H1 (cell line): ENCODE results near the gene ENTREP1. TPM values are rescaled to one million over a fixed set of nuclear protein-coding genes. Genes with fewer than 3 reads are reported as not detected.

Experiments used
- KDM1A ChIP-seq: fragments of 200-600, 300-600 bp; sonication (generic); IDR thresholded peaks from 2 replicates; pipeline ENCODE4 v1.7.1; 2016; ENCODE audit warnings: mild to moderate bottlenecking, low read length, borderline replicate concordance
- NANOG ChIP-seq: IDR thresholded peaks from 2 replicates; pipeline ENCODE4 v1.6.1; 2011; ENCODE audit warnings: low read length, low read depth, mild to moderate bottlenecking, inconsistent platforms; ENCODE audit not compliant: insufficient read depth, poor library complexity, severe bottlenecking
- SP2 ChIP-seq: IDR thresholded peaks from 2 replicates; pipeline ENCODE4 v1.6.1; 2012; ENCODE audit warnings: mild to moderate bottlenecking, low read length, inconsistent platforms
- polyA plus RNA-seq, 7 experiments: library from polyadenylated mRNA; depleted of rRNA in 3 of 7; stranded (reverse) in 5 of 7; unstranded in 2 of 7; fragments of >200 nt in 5 of 7; fragments of 200-250 nt in 2 of 7; gene quantifications; 1 replicate in 5 of 7; 2 replicates in 1 of 7; 4 replicates in 1 of 7; pipeline versions ENCODE4 v1.2.1 to v1.2.3, GENCODE V29; 2011 to 2013; ENCODE audit warnings: missing spikeins in 2 of 7, mixed read lengths in 2 of 7
- total RNA-seq: library from RNA; stranded (reverse); fragmentation: NEBNext Ultra II Directional; extraction: Animal tissue kit (Norgen Biotek cat#: 25700); gene quantifications from 2 replicates; pipeline ENCODE4 v1.2.1, GENCODE V29; 2021

ENTREP1 gene
- total and polyA plus RNA-seq, 2 of the 8 experiments (the other 6 are each of a cell fraction or from before 2014, with no cell fraction given) = 15.3 to 25.0 TPM

GRCh38 chr9:69433392-69433791, 108.4 kb downstream of the ENTREP1 start (continued):
- TF ChIP-seq KDM1A = no peak
- TF ChIP-seq SP2 = no peak
- TF ChIP-seq NANOG = no peak
